WERI-Rb-1 (cell line): ENCODE data around the gene PCED1A.

Experiments
- DNase-seq: peaks from one replicate; pipeline ENCODE4 v3.0.0-alpha.2; 2020
- H3K27ac ChIP-seq: fragments of 250-450 bp; sonication (Bioruptor Pico); 2 replicates; pipeline ENCODE4 v1.5.1; 2020; ENCODE audit warnings: mild to moderate bottlenecking, moderate library complexity
- H3K27me3 ChIP-seq: fragments of 250-450 bp; sonication (Bioruptor Pico); 2 replicates; pipeline ENCODE4 v1.5.1; 2021; ENCODE audit warnings: mild to moderate bottlenecking, low read depth, moderate library complexity; ENCODE audit not compliant: insufficient read depth, severe bottlenecking
- H3K36me3 ChIP-seq: fragments of 250-450 bp; sonication (Bioruptor Pico); 2 replicates; pipeline ENCODE4 v1.5.1; 2020; ENCODE audit warnings: mild to moderate bottlenecking, moderate library complexity
- H3K4me3 ChIP-seq: 2 replicates; pipeline ENCODE4 v1.5.1; 2011; ENCODE audit warnings: low read depth, mild to moderate bottlenecking, control low read depth, low read length
- H3K9me3 ChIP-seq: fragments of 250-450 bp; sonication (Bioruptor Pico); 2 replicates; pipeline ENCODE4 v1.5.1; 2021; ENCODE audit warnings: mild to moderate bottlenecking, moderate library complexity; ENCODE audit not compliant: severe bottlenecking
- TF ChIP-seq, protein P1 (sequence below): IDR thresholded peaks from 2 replicates; pipeline ENCODE4 v1.5.1; 2011; ENCODE audit warnings: low read depth, mild to moderate bottlenecking, control low read depth, inconsistent platforms, low read length

PCED1A gene

DNA sequence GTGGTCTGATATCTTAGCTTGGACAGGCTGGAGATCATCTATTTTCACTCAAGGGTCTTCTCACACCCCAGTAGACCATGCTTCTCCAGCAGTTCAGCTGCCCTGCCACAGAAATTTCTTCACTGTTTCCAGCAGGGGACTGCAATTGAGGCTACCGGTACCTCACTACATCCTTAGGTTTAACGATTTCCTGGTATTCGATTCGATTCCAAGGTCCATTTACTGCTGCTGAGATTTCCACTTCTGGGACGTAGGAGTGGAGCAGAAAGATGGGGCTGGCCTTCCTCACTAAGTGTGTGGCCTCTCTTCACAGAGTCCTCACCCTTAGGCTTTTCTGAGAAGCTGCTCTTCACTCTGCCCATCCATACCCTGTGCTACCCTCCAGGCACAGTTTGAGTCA is 6.2 kb upstream of the PCED1A start:
- no peak overlapping the region for H3K27ac ChIP-seq
- no peak overlapping the region for H3K4me3 ChIP-seq
- DNase-seq, result no peak
- H3K36me3 ChIP-seq, result no peaks in the 10 kb centered on the region
- H3K9me3 ChIP-seq, result no peaks in the 10 kb centered on the region
- TF ChIP-seq, protein P1, sequence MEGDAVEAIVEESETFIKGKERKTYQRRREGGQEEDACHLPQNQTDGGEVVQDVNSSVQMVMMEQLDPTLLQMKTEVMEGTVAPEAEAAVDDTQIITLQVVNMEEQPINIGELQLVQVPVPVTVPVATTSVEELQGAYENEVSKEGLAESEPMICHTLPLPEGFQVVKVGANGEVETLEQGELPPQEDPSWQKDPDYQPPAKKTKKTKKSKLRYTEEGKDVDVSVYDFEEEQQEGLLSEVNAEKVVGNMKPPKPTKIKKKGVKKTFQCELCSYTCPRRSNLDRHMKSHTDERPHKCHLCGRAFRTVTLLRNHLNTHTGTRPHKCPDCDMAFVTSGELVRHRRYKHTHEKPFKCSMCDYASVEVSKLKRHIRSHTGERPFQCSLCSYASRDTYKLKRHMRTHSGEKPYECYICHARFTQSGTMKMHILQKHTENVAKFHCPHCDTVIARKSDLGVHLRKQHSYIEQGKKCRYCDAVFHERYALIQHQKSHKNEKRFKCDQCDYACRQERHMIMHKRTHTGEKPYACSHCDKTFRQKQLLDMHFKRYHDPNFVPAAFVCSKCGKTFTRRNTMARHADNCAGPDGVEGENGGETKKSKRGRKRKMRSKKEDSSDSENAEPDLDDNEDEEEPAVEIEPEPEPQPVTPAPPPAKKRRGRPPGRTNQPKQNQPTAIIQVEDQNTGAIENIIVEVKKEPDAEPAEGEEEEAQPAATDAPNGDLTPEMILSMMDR, result no peak
- H3K27me3 ChIP-seq, result no peaks in the 10 kb centered on the region

DNA sequence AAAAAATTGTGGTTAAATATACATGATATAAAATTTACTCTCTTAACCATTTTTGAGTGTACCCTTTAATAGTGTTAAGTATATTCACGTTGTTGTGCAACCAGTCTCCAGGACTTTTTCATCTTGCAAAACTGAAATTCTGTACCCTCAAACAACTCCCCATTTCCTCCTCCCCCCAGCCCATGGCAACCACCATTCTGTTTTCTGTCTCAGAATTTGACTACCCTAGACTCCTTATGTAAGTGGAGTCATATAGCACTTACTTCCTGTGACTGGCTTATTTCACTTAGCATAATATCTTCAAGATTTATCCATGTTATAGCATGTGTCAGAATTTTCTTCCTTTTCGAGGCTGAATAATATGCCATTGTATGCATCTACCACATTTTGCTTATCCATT is 5.2 kb upstream of the PCED1A start:
- no peak overlapping the region for H3K27ac ChIP-seq
- TF ChIP-seq, protein P1, result no peak
- H3K36me3 ChIP-seq, result no peaks in the 10 kb centered on the region
- no peak for DNase-seq
- H3K9me3 ChIP-seq, result no peaks in the 10 kb centered on the region
- H3K27me3 ChIP-seq, result no peaks in the 10 kb centered on the region
- no peak overlapping the region for H3K4me3 ChIP-seq

DNA sequence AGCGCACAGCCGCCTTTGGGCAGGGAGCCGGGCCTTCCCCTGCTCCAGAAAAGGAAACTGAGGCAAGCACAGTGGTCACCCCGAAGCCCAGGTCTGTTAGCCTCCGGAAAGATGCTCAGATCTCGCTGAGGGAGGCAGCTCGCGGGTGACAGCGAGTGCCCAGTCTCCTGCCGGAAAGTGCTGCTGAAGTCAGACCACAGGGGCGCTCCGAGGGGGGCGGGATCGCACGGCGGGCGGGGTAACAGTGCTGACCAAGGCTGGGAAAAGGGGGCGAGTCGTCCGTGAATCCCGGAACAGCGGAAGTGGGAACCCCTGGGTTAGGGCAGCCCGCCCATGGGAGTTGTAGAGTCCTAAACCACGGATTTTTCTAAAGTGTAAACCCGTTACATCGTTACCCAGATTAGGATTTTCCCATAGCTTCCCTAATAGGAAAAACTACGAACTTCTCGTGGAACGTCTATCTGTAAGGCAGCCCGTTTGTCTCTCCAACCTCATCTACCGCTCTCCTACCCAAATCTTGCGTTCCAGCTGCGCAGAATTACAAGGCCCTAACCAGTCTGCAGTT is 594 bp upstream of the PCED1A start:
- H3K9me3 ChIP-seq, result no peaks in the 10 kb centered on the region
- DNase-seq, result peak; percentile 68
- peak overlapping the region; percentile 91 for H3K27ac ChIP-seq
- no peaks in the 10 kb centered on the region for H3K27me3 ChIP-seq
- TF ChIP-seq, protein P1, result no peak
- H3K4me3 ChIP-seq, result peak overlapping the region; percentile 91
- peaks cover 20% of the 10 kb centered on the region for H3K36me3 ChIP-seq

DNA sequence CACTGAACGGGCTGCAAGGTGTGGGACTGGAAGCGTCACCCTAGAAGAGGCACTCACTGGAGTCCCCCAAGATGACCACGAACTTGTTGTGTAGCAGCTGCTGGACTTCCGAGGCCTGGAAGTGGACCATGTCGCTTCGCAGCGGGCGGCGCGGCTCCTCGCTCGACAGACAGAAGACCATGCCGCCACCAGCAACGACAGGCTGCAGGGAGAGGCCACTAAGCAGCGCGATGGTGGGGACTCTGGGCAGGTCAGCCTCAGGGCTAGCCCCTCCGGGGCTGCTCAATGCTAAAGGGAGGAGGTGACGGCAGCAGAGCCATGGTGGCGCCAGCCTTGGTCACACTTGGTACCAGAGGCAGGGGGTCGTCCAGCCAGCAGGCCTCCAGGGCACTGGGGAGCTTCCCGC is 720 bp downstream of the PCED1A start:
- Histone ChIP-seq H3K36me3 (peaks cover 23% of the 10 kb centered on the region), H3K9me3 (no peaks in the 10 kb centered on the region), H3K27ac (no peak overlapping the region; the same call in 1 of the 2 replicates), H3K27me3 (no peaks in the 10 kb centered on the region), H3K4me3 (no peak overlapping the region)
- no peak for DNase-seq
- TF ChIP-seq, protein P1, result no peak

DNA sequence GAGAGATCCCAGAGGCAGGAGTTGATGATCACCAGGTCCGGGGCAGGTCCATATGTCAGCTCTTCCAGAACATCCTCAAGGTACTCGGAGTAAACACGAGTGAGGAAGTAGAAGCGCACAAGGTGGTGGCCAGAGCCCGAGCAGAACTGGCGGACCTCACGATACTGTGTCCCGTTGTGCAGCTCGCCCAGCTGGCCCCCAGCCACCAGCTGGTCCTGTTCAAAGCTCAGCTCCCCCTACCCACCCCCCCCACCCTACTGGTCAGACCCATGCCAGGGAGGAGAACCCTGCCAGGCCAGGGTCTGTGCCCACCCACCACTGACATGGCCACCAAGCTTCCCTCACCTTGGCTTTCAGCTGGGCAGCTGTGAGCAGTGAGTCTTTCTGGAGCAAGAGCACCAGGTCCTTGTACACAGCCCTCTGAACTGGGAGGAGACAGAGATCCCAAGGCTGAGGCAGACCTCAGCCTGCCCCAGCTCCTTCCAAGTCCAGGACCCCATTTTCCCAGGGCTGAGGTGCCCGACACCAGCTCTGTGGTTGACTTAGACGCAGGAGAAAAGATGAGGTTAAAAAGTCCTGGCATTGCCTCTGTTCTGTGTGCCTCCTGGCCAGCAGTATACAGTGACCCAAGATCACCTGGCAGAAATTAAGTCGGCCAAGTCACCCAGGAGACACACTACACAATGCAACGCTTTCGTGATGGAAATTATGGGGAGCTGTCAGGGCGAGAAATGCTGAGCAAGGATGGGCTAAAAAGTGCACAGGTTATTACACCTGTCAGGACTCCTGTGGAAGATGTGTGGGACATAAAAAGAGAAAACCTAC is 1.4 kb downstream of the PCED1A start:
- no peak for DNase-seq
- H3K27me3 ChIP-seq, result no peaks in the 10 kb centered on the region
- H3K4me3 ChIP-seq, result no peak overlapping the region
- no peak overlapping the region for H3K27ac ChIP-seq
- TF ChIP-seq, protein P1, result no peak
- H3K9me3 ChIP-seq, result no peaks in the 10 kb centered on the region
- H3K36me3 ChIP-seq, result peaks cover 27% of the 10 kb centered on the region
